DND-41 (cell line): ENCODE results near the gene PREX1.

Experiments
- ATAC-seq: fragments of 200-7000 bp; cut with Tn5 transposase; 3 replicates; pipeline ENCODE4 v1.9.1; 2021; ENCODE audit warnings: low read depth; ENCODE audit not compliant: insufficient read depth
- DNase-seq: peaks from one replicate; pipeline ENCODE4 v3.0.0-alpha.2; 2020
- H2AFZ ChIP-seq: 2 replicates; pipeline ENCODE4 v1.6.0; 2012; ENCODE audit warnings: low read depth, low read length
- H3K27ac ChIP-seq: 2 replicates; pipeline ENCODE4 v1.5.1; 2012; ENCODE audit warnings: low read length, inconsistent platforms
- H3K27me3 ChIP-seq: fragments of 200-600 bp; sonication (generic); 2 replicates; pipeline ENCODE4 v1.6.0; 2012; ENCODE audit warnings: low read length, mild to moderate bottlenecking, inconsistent platforms; ENCODE audit not compliant: insufficient read depth, poor library complexity
- H3K36me3 ChIP-seq: 2 replicates; pipeline ENCODE4 v1.5.1; 2012; ENCODE audit warnings: low read length, inconsistent platforms; ENCODE audit not compliant: insufficient read depth
- H3K4me1 ChIP-seq: 2 replicates; pipeline ENCODE4 v1.5.1; 2012; ENCODE audit warnings: mild to moderate bottlenecking, low read length; ENCODE audit not compliant: insufficient read depth
- H3K4me2 ChIP-seq: 2 replicates; pipeline ENCODE4 v1.6.0; 2012; ENCODE audit warnings: mild to moderate bottlenecking, moderate library complexity, low read length, inconsistent platforms; ENCODE audit not compliant: insufficient read depth
- H3K4me3 ChIP-seq, 2 experiments: fragments of 200-600 bp in 1 of 2; shearing (Covaris generic) in 1 of 2; 2 replicates each; pipeline ENCODE4 v1.5.1; 2012 to 2016; ENCODE audit warnings: inconsistent platforms in 2 of 2, low read length in 2 of 2, mild to moderate bottlenecking in 2 of 2, low read depth in 1 of 2, moderate library complexity in 1 of 2
- H3K79me2 ChIP-seq: 2 replicates; pipeline ENCODE4 v1.6.0; 2012; ENCODE audit warnings: low read length, inconsistent platforms; ENCODE audit not compliant: insufficient read depth
- H3K9ac ChIP-seq: 2 replicates; pipeline ENCODE4 v1.6.0; 2012; ENCODE audit warnings: low read depth, mild to moderate bottlenecking, inconsistent platforms, low read length, moderate library complexity
- H3K9me3 ChIP-seq: 2 replicates; pipeline ENCODE4 v1.5.1; 2012; ENCODE audit warnings: low read length, moderate library complexity, mild to moderate bottlenecking, inconsistent platforms; ENCODE audit not compliant: insufficient read depth, severe bottlenecking
- H4K20me1 ChIP-seq: 2 replicates; pipeline ENCODE4 v1.6.0; 2012; ENCODE audit warnings: low read length; ENCODE audit not compliant: insufficient read depth
- CTCF ChIP-seq: IDR thresholded peaks from 2 replicates; pipeline ENCODE4 v1.5.1; 2012; ENCODE audit warnings: borderline replicate concordance, low read length, moderate library complexity, mild to moderate bottlenecking; ENCODE audit not compliant: poor library complexity, severe bottlenecking; ENCODE audit errors: extremely low read depth
- EZH2 ChIP-seq: IDR thresholded peaks from 3 replicates; pipeline ENCODE4 v1.6.1; 2012; ENCODE audit warnings: borderline replicate concordance, low read depth, mild to moderate bottlenecking, moderate library complexity, low read length, inconsistent platforms; ENCODE audit not compliant: severe bottlenecking

Gene PREX1

GRCh38 chr20:48606841-48607543 lies 220.8 kb downstream of the PREX1 start:
- Histone ChIP-seq H2AFZ (no peak overlapping the region), H3K79me2 (no peaks in the 10 kb centered on the region), H3K36me3 (no peaks in the 10 kb centered on the region), H4K20me1 (peaks cover 4% of the 10 kb centered on the region; the same call in 1 of the 2 replicates), H3K27me3 (no peaks in the 10 kb centered on the region), H3K9ac (no peak overlapping the region), H3K4me1 (no peaks in the 10 kb centered on the region), H3K9me3 (no peaks in the 10 kb centered on the region), H3K27ac (no peak overlapping the region), H3K4me3 (no peak overlapping the region), H3K4me2 (no peak overlapping the region)
- TF ChIP-seq EZH2 (no peak), CTCF (no peak)
- DNase-seq (no peak), ATAC-seq (no peak)

GRCh38 chr20:48606172-48606840 lies 221.5 kb downstream of the PREX1 start:
- Histone ChIP-seq H3K4me3 (no peak overlapping the region), H3K9me3 (no peaks in the 10 kb centered on the region), H2AFZ (no peak overlapping the region), H3K27ac (no peak overlapping the region), H4K20me1 (peaks cover 4% of the 10 kb centered on the region; the same call in 1 of the 2 replicates), H3K4me1 (no peaks in the 10 kb centered on the region), H3K36me3 (no peaks in the 10 kb centered on the region), H3K4me2 (no peak overlapping the region), H3K79me2 (no peaks in the 10 kb centered on the region), H3K9ac (no peak overlapping the region), H3K27me3 (no peaks in the 10 kb centered on the region)
- no peak for ATAC-seq
- DNase-seq, result no peak
- TF ChIP-seq CTCF (no peak), EZH2 (no peak)

GRCh38 chr20:48605364-48606171 lies 222.2 kb downstream of the PREX1 start:
- Histone ChIP-seq H4K20me1 (peaks cover 4% of the 10 kb centered on the region; the same call in 1 of the 2 replicates), H3K4me1 (no peaks in the 10 kb centered on the region), H2AFZ (no peak overlapping the region), H3K36me3 (no peaks in the 10 kb centered on the region), H3K27ac (no peak overlapping the region), H3K4me2 (no peak overlapping the region), H3K79me2 (no peaks in the 10 kb centered on the region), H3K27me3 (no peaks in the 10 kb centered on the region), H3K4me3 (no peak overlapping the region), H3K9ac (no peak overlapping the region), H3K9me3 (no peaks in the 10 kb centered on the region)
- TF ChIP-seq EZH2, result no peak
- no peak for TF ChIP-seq CTCF
- DNase-seq (no peak), ATAC-seq (no peak)
